H1 (cell line): ENCODE data around the gene ADGRG1. TPM values are rescaled to one million over a fixed set of nuclear protein-coding genes. Genes with fewer than 3 reads are reported as not detected.

Experiments used
- BRCA1 ChIP-seq: IDR thresholded peaks from 2 replicates; pipeline ENCODE4 v1.6.1; 2012; ENCODE audit warnings: low read depth, low read length, improper control_type of control experiment
- CBX5 ChIP-seq: fragments of 300-800, 300-1000 bp; sonication (generic); IDR thresholded peaks from 2 replicates; pipeline ENCODE4 v1.7.1; 2016; ENCODE audit warnings: antibody characterized with exemption, low read length, low read depth
- EGR1 ChIP-seq: IDR thresholded peaks from 2 replicates; pipeline ENCODE4 v1.6.1; 2011; ENCODE audit warnings: low read depth, low read length, borderline replicate concordance
- MAFK ChIP-seq: IDR thresholded peaks from 2 replicates; pipeline ENCODE4 v1.6.1; 2012; ENCODE audit warnings: low read depth, mild to moderate bottlenecking, improper control_type of control experiment, low read length
- POU5F1 ChIP-seq: IDR thresholded peaks from 2 replicates; pipeline ENCODE4 v1.6.1; 2011; ENCODE audit warnings: low read depth, mild to moderate bottlenecking, low read length, moderate library complexity
- SP4 ChIP-seq: IDR thresholded peaks from 2 replicates; pipeline ENCODE4 v1.6.1; 2012; ENCODE audit warnings: low read length, inconsistent platforms
- YY1 ChIP-seq: IDR thresholded peaks from 2 replicates; pipeline ENCODE4 v1.6.1; 2011; ENCODE audit warnings: low read depth, mild to moderate bottlenecking, low read length
- polyA plus RNA-seq, 7 experiments: library from polyadenylated mRNA; depleted of rRNA in 3 of 7; stranded (reverse) in 5 of 7; unstranded in 2 of 7; fragments of >200 nt in 5 of 7; fragments of 200-250 nt in 2 of 7; gene quantifications; 1 replicate in 5 of 7; 2 replicates in 1 of 7; 4 replicates in 1 of 7; pipeline versions ENCODE4 v1.2.1 to v1.2.3, GENCODE V29; 2011 to 2013; ENCODE audit warnings: missing spikeins in 2 of 7, mixed read lengths in 2 of 7
- total RNA-seq: library from RNA; stranded (reverse); fragmentation: NEBNext Ultra II Directional; extraction: Animal tissue kit (Norgen Biotek cat#: 25700); gene quantifications from 2 replicates; pipeline ENCODE4 v1.2.1, GENCODE V29; 2021
- TF ChIP-seq, protein P1 (sequence below): fragments of 300-600 bp; sonication (generic); IDR thresholded peaks from 2 replicates; pipeline ENCODE4 v1.7.1; 2012; ENCODE audit warnings: low read length, moderate library complexity, mild to moderate bottlenecking, inconsistent platforms; ENCODE audit not compliant: insufficient replicate concordance
- TF ChIP-seq, protein P2 (sequence below): IDR thresholded peaks from 2 replicates; pipeline ENCODE4 v1.6.1; 2012; ENCODE audit warnings: low read length, inconsistent platforms

ADGRG1 gene
- total and polyA plus RNA-seq, 2 of the 8 experiments (the other 6 are each of a cell fraction or from before 2014, with no cell fraction given) = 1.3 to 2.6 TPM

DNA sequence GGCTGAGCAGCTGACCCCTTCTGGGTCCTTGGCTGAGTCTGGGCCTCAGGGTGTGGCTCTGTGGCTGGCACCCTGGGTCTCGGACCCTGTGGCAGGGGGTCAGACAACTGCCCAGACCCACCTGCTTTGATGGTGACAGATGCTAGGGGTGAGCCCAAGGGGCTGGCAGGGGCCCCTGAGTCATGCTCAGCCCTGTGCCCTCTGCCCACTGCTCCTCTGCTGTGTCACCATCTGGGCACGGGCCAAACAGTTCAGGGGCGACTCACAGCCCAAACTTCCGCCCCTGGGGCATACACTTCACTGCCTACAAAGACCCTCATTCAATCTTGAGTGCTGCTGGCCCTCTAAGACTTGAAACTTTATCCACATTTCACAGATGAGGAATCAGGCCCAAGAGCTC is 5.7 kb downstream of the ADGRG1 start (continued):
- TF ChIP-seq, protein P1, sequence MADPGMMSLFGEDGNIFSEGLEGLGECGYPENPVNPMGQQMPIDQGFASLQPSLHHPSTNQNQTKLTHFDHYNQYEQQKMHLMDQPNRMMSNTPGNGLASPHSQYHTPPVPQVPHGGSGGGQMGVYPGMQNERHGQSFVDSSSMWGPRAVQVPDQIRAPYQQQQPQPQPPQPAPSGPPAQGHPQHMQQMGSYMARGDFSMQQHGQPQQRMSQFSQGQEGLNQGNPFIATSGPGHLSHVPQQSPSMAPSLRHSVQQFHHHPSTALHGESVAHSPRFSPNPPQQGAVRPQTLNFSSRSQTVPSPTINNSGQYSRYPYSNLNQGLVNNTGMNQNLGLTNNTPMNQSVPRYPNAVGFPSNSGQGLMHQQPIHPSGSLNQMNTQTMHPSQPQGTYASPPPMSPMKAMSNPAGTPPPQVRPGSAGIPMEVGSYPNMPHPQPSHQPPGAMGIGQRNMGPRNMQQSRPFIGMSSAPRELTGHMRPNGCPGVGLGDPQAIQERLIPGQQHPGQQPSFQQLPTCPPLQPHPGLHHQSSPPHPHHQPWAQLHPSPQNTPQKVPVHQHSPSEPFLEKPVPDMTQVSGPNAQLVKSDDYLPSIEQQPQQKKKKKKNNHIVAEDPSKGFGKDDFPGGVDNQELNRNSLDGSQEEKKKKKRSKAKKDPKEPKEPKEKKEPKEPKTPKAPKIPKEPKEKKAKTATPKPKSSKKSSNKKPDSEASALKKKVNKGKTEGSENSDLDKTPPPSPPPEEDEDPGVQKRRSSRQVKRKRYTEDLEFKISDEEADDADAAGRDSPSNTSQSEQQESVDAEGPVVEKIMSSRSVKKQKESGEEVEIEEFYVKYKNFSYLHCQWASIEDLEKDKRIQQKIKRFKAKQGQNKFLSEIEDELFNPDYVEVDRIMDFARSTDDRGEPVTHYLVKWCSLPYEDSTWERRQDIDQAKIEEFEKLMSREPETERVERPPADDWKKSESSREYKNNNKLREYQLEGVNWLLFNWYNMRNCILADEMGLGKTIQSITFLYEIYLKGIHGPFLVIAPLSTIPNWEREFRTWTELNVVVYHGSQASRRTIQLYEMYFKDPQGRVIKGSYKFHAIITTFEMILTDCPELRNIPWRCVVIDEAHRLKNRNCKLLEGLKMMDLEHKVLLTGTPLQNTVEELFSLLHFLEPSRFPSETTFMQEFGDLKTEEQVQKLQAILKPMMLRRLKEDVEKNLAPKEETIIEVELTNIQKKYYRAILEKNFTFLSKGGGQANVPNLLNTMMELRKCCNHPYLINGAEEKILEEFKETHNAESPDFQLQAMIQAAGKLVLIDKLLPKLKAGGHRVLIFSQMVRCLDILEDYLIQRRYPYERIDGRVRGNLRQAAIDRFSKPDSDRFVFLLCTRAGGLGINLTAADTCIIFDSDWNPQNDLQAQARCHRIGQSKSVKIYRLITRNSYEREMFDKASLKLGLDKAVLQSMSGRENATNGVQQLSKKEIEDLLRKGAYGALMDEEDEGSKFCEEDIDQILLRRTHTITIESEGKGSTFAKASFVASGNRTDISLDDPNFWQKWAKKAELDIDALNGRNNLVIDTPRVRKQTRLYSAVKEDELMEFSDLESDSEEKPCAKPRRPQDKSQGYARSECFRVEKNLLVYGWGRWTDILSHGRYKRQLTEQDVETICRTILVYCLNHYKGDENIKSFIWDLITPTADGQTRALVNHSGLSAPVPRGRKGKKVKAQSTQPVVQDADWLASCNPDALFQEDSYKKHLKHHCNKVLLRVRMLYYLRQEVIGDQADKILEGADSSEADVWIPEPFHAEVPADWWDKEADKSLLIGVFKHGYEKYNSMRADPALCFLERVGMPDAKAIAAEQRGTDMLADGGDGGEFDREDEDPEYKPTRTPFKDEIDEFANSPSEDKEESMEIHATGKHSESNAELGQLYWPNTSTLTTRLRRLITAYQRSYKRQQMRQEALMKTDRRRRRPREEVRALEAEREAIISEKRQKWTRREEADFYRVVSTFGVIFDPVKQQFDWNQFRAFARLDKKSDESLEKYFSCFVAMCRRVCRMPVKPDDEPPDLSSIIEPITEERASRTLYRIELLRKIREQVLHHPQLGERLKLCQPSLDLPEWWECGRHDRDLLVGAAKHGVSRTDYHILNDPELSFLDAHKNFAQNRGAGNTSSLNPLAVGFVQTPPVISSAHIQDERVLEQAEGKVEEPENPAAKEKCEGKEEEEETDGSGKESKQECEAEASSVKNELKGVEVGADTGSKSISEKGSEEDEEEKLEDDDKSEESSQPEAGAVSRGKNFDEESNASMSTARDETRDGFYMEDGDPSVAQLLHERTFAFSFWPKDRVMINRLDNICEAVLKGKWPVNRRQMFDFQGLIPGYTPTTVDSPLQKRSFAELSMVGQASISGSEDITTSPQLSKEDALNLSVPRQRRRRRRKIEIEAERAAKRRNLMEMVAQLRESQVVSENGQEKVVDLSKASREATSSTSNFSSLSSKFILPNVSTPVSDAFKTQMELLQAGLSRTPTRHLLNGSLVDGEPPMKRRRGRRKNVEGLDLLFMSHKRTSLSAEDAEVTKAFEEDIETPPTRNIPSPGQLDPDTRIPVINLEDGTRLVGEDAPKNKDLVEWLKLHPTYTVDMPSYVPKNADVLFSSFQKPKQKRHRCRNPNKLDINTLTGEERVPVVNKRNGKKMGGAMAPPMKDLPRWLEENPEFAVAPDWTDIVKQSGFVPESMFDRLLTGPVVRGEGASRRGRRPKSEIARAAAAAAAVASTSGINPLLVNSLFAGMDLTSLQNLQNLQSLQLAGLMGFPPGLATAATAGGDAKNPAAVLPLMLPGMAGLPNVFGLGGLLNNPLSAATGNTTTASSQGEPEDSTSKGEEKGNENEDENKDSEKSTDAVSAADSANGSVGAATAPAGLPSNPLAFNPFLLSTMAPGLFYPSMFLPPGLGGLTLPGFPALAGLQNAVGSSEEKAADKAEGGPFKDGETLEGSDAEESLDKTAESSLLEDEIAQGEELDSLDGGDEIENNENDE = no peak
- TF ChIP-seq BRCA1 (no peak), POU5F1 (no peak), CBX5 (no peak), MAFK (no peak), SP4 (no peak), YY1 (no peak), EGR1 (no peak)
- TF ChIP-seq, protein P2, sequence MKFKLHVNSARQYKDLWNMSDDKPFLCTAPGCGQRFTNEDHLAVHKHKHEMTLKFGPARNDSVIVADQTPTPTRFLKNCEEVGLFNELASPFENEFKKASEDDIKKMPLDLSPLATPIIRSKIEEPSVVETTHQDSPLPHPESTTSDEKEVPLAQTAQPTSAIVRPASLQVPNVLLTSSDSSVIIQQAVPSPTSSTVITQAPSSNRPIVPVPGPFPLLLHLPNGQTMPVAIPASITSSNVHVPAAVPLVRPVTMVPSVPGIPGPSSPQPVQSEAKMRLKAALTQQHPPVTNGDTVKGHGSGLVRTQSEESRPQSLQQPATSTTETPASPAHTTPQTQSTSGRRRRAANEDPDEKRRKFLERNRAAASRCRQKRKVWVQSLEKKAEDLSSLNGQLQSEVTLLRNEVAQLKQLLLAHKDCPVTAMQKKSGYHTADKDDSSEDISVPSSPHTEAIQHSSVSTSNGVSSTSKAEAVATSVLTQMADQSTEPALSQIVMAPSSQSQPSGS = no peak
